Measurements from ENCODE around the gene SPATS2. TPM values are rescaled to one million over a fixed set of nuclear protein-coding genes. Genes with fewer than 3 reads are reported as not detected.

Gene SPATS2
- total and polyA plus RNA-seq, 2 of the 4 experiments (the other 2 are of a cell fraction) = 50.6 to 63.3 TPM

DNA sequence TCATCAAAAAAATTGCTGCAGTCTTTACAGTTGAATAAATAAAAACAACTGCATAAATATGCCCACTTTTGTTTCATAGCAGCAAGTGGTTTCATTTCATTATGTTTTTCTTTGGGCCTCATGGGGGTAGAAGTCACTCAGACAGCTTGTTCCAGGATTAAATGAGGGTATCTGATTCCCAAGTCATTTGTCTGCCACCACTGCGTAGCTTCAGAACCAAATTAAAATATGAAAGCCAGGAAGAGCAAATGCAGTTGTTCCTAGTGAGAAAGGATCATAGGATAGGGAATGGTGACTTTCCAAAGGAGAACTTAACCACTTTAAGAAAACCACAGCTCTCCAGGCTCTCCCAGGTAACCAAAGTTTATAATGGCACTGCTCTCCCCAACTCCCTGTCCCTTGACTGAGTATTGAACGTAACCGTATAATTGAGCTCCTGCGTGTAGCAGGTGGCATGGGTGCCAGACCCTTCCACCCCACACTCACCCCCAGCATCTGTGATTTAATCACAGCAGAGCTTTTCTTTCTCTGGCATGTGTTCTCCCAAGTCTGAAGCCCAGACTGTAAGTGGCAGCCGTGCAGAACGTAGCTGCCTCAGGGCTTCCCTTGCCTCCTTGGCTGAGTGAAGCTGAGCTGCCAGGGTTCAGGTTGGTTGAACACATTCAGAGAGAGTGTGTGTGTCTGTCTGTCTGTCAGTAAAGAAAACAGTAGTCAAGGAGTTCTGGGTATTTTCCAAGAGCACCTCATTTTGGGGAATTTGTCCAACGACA, 160.3 kb downstream of the SPATS2 start:
- Histone ChIP-seq H3K18ac (ENCODE audit: low read depth, low read length) (no peak overlapping the region), H3K36me3 (ENCODE audit: control insufficient read depth, insufficient read depth, low read length) (peaks cover 32% of the 10 kb centered on the region), H2BK20ac (ENCODE audit: low read depth, low read length) (no peak overlapping the region), H3K9me1 (ENCODE audit: insufficient read depth, low read length) (0 out of 2 replicates have a peak, but pooled peaks cover 2% of the 10 kb centered on the region), H3K79me1 (ENCODE audit: low read depth in 1 of 2, low read length in 2 of 2) (no peaks in the 10 kb centered on the region), H3K14ac (replicated peaks; ENCODE audit: low read depth, low read length) (no peak overlapping the region), H3K9me3 (ENCODE audit: control insufficient read depth, insufficient read depth, low read length) (no peaks in the 10 kb centered on the region), H2BK5ac (ENCODE audit: low read depth, low read length, poor library complexity, severe bottlenecking) (no peak overlapping the region), H4K8ac (ENCODE audit: low read depth in 2 of 2, low read length in 2 of 2) (no peak overlapping the region), H4K20me1 (ENCODE audit: insufficient read depth, low read length) (no peaks in the 10 kb centered on the region), H3K4ac (ENCODE audit: low read depth, low read length) (no peak overlapping the region), H2BK15ac (ENCODE audit: low read depth, low read length) (no peak overlapping the region), H3K4me1 (ENCODE audit: control insufficient read depth, insufficient read depth, low read length) (no peaks in the 10 kb centered on the region), H3K27me3 (ENCODE audit: control insufficient read depth, insufficient read depth, low read length) (no peaks in the 10 kb centered on the region), H3K4me3 (ENCODE audit: insufficient read depth, low read depth, low read length) (no peak overlapping the region), H3K27ac (ENCODE audit: insufficient read depth, low read length) (no peak overlapping the region), H4K91ac (ENCODE audit: insufficient read depth, low read depth, low read length) (no peak overlapping the region), H2AFZ (replicated peaks; ENCODE audit: low read length, poor library complexity) (no peak overlapping the region), H3K23ac (ENCODE audit: low read depth, low read length) (no peak overlapping the region), H3K9ac (ENCODE audit: low read depth, low read length) (no peak overlapping the region), H4K5ac (ENCODE audit: low read depth, low read length) (no peak overlapping the region), H2AK9ac (replicated peaks; ENCODE audit: low read depth, low read length, poor library complexity) (no peak overlapping the region), H3K56ac (ENCODE audit: extremely low read depth, insufficient read depth, low read length) (no peak overlapping the region), H2AK5ac (ENCODE audit: low read depth, low read length) (no peak overlapping the region), H3K4me2 (ENCODE audit: low read depth, low read length) (no peak overlapping the region), H2BK120ac (ENCODE audit: low read depth, low read length) (no peak overlapping the region)
- in situ Hi-C loops (cut with MboI; ENCODE audit: low sequenced_read_pairs) = no loop called here
- 100% methylated on average over 2 of the region's 7 CpGs; no CpG with 5 or more reads in 1 of the 2 experiments for WGBS, 2 experiments (ENCODE audit: extremely low coverage in 2 of 2, insufficient read length in 1 of 2)
- TF ChIP-seq RFX5 (IDR thresholded peaks at IDR 0.05; ENCODE audit: low read depth, low read length) = no peak
- TF ChIP-seq NFE2L2 (IDR thresholded peaks at IDR 0.05; ENCODE audit: low read depth, low read length) = no peak
- TF ChIP-seq CEBPB (IDR thresholded peaks at IDR 0.05; ENCODE audit: low read depth, low read length) = no peak
- TF ChIP-seq MAFK (IDR thresholded peaks at IDR 0.05; ENCODE audit: low read depth, low read length) = no peak
- no peak for TF ChIP-seq CHD1 (IDR thresholded peaks at IDR 0.05; ENCODE audit: low read depth, low read length)
- no peak for TF ChIP-seq MXI1 (IDR thresholded peaks at IDR 0.05; ENCODE audit: borderline replicate concordance, low read depth, low read length)
- TF ChIP-seq MAZ (IDR thresholded peaks at IDR 0.05; ENCODE audit: borderline replicate concordance, low read depth, low read length) = no peak
- TF ChIP-seq, protein P1, sequence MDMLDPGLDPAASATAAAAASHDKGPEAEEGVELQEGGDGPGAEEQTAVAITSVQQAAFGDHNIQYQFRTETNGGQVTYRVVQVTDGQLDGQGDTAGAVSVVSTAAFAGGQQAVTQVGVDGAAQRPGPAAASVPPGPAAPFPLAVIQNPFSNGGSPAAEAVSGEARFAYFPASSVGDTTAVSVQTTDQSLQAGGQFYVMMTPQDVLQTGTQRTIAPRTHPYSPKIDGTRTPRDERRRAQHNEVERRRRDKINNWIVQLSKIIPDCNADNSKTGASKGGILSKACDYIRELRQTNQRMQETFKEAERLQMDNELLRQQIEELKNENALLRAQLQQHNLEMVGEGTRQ (IDR thresholded peaks at IDR 0.05; ENCODE audit: low read depth, low read length) = no peak
- TF ChIP-seq CTCF (conservative IDR thresholded peaks at IDR 0.05; ENCODE audit: low read depth, low read length) = no peak
- no peak for TF ChIP-seq FOS (IDR thresholded peaks at IDR 0.05; ENCODE audit: low read depth, low read length)
- intact Hi-C loops (cut with micrococcal nuclease) = no loop called here
- DNase-seq (no peak), ATAC-seq (ENCODE audit: low read depth) (no peak)
- CTCF ChIA-PET = interaction anchor here (0.6 to 1.1 kb wide), 2 partner anchors 161 to 164 kb away, joined by 3 to 6 read pairs; no protein-coding TSS in a partner anchor
- POLR2A ChIA-PET (ENCODE audit: unreplicated experiment) = no interaction called here
- BruUV-seq (replicated peaks) = no TSS peak
- dilution Hi-C loops (cut with HindIII; ENCODE audit: low sequenced_read_pairs, unreplicated experiment) = no loop called here

Measured in IMR-90 (cell line).